ENCODE measurements around the gene PDK2.

PDK2 gene

DNA sequence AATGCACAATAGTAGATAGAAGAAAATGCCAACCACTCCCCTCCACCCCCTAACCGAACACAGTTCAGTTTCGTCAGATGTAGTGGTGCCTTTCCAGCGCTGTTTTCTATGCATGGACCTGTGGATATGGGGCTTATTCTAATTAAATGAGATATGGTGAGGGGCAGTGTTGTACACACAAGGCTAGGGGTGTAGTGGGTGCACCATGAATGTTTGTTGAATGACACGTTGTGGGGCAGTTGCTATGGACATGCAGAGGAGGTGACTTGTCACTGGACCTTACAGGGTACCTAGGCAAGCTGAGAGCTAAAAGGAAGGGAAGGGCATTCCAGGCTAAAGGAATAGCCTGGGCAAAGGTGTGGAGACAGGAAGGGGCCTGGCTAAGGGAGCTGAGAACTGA lies 3.4 kb downstream of the PDK2 start:
- Histone ChIP-seq H2AFZ (ENCODE audit: low read length) (no peak overlapping the region), H3K4me2 (ENCODE audit: low read depth, low read length) (no peak overlapping the region), H3K79me2 (ENCODE audit: low read length) (peaks cover 21% of the 10 kb centered on the region), H3K4me1 (ENCODE audit: low read length) (peaks cover 8% of the 10 kb centered on the region; the same call in 1 of the 2 replicates), H3K27ac (ENCODE audit: low read length) (no peak overlapping the region), H3K4me3 (ENCODE audit: low read length) (no peak overlapping the region), H3K9ac (ENCODE audit: low read length) (no peak overlapping the region), H4K20me1 (ENCODE audit: insufficient read depth, low read length) (no peaks in the 10 kb centered on the region), H3K27me3 (replicated peaks; ENCODE audit: insufficient read depth, low read length) (no peaks in the 10 kb centered on the region), H3F3A (ENCODE audit: insufficient read depth, low read length) (peaks cover 9% of the 10 kb centered on the region; the same call in 1 of the 2 replicates), H3K9me3 (replicated peaks; ENCODE audit: insufficient read depth, low read length) (no peaks in the 10 kb centered on the region), H3K36me3 (replicated peaks; ENCODE audit: insufficient read depth, low read length) (no peaks in the 10 kb centered on the region), H3K9me2 (replicated peaks; ENCODE audit: insufficient read depth, low read length) (no peaks in the 10 kb centered on the region)
- no peak for DNase-seq
- TF ChIP-seq EZH2 (optimal IDR thresholded peaks at IDR 0.05; ENCODE audit: low read depth, low read length) (no peak), EZH2phosphoT487 (IDR thresholded peaks at IDR 0.05; ENCODE audit: low read length) (no peak), CTCF (IDR thresholded peaks at IDR 0.05; ENCODE audit: low read length) (no peak)

- Histone ChIP-seq H3K27ac (ENCODE audit: low read length) (no peak overlapping the region), H3K27me3 (replicated peaks; ENCODE audit: insufficient read depth, low read length) (no peaks in the 10 kb centered on the region), H3F3A (ENCODE audit: insufficient read depth, low read length) (peaks cover 6% of the 10 kb centered on the region; the same call in 1 of the 2 replicates), H3K9me2 (replicated peaks; ENCODE audit: insufficient read depth, low read length) (no peaks in the 10 kb centered on the region), H3K4me2 (ENCODE audit: low read depth, low read length) (no peak overlapping the region), H3K4me1 (ENCODE audit: low read length) (peaks cover 8% of the 10 kb centered on the region; the same call in 1 of the 2 replicates), H2AFZ (ENCODE audit: low read length) (no peak overlapping the region), H4K20me1 (ENCODE audit: insufficient read depth, low read length) (no peaks in the 10 kb centered on the region), H3K4me3 (ENCODE audit: low read length) (no peak overlapping the region), H3K36me3 (replicated peaks; ENCODE audit: insufficient read depth, low read length) (no peaks in the 10 kb centered on the region), H3K9me3 (replicated peaks; ENCODE audit: insufficient read depth, low read length) (no peaks in the 10 kb centered on the region), H3K9ac (ENCODE audit: low read length) (no peak overlapping the region), H3K79me2 (ENCODE audit: low read length) (peaks cover 21% of the 10 kb centered on the region)
- no peak for DNase-seq
- TF ChIP-seq EZH2 (optimal IDR thresholded peaks at IDR 0.05; ENCODE audit: low read depth, low read length) (no peak), EZH2phosphoT487 (IDR thresholded peaks at IDR 0.05; ENCODE audit: low read length) (no peak), CTCF (IDR thresholded peaks at IDR 0.05; ENCODE audit: low read length) (no peak)
Observed at GRCh38 chr17:50099003-50099402, 3.9 kb downstream of the PDK2 start.

DNA sequence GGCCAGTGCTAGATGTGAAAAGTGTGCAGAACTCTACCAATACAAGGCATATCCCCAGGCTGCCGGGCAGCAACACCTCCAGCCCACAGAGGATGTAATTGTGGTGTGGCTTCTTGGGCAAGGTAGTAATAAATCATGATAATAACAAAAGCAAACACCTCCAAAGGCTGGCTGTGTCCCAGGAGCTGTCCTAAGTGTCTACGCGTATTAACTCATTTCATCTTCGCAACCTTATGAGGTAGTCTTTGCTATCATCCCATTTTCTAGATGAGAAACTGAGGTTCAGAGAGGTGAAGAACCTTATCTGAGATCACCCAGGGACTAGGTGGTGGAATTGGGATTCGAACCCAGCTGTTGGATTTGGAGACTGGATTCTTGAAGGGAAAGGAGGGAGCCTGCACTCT lies 5.3 kb downstream of the PDK2 start:
- Histone ChIP-seq H4K20me1 (ENCODE audit: insufficient read depth, low read length) (no peaks in the 10 kb centered on the region), H3K36me3 (replicated peaks; ENCODE audit: insufficient read depth, low read length) (no peaks in the 10 kb centered on the region), H3K9ac (ENCODE audit: low read length) (no peak overlapping the region), H3K4me2 (ENCODE audit: low read depth, low read length) (no peak overlapping the region), H2AFZ (ENCODE audit: low read length) (no peak overlapping the region), H3K9me2 (replicated peaks; ENCODE audit: insufficient read depth, low read length) (no peaks in the 10 kb centered on the region), H3K9me3 (replicated peaks; ENCODE audit: insufficient read depth, low read length) (no peaks in the 10 kb centered on the region), H3F3A (ENCODE audit: insufficient read depth, low read length) (no peaks in the 10 kb centered on the region), H3K4me3 (ENCODE audit: low read length) (no peak overlapping the region), H3K79me2 (ENCODE audit: low read length) (peaks cover 17% of the 10 kb centered on the region), H3K27ac (ENCODE audit: low read length) (no peak overlapping the region), H3K27me3 (replicated peaks; ENCODE audit: insufficient read depth, low read length) (no peaks in the 10 kb centered on the region), H3K4me1 (ENCODE audit: low read length) (peaks cover 8% of the 10 kb centered on the region; the same call in 1 of the 2 replicates)
- TF ChIP-seq EZH2phosphoT487 (IDR thresholded peaks at IDR 0.05; ENCODE audit: low read length) (no peak), EZH2 (optimal IDR thresholded peaks at IDR 0.05; ENCODE audit: low read depth, low read length) (no peak), CTCF (IDR thresholded peaks at IDR 0.05; ENCODE audit: low read length) (no peak)
- no peak for DNase-seq
